GM18951 (cell line): ENCODE data around the gene FAM13B.
"Not testable (repeated sequence)": the region's sequence is repeated elsewhere in the genome, so short reads cannot be mapped to it uniquely, and the experiment has no call there.

Source experiments
- POLR2A ChIP-seq: IDR thresholded peaks from 4 replicates; pipeline ENCODE4 v1.6.1; 2011; ENCODE audit warnings: mild to moderate bottlenecking; ENCODE audit not compliant: insufficient read length, insufficient read depth; ENCODE audit errors: extremely low read depth
- in situ Hi-C: fragments of 300-500 bp; cut with MboI; formaldehyde crosslinking; loops from one replicate; pipeline ENCODE4 v1.12.0; 2022; ENCODE audit warnings: low sequenced_read_pairs, mixed read lengths, inconsistent platforms; ENCODE audit not compliant: unreplicated experiment

The FAM13B gene

DNA sequence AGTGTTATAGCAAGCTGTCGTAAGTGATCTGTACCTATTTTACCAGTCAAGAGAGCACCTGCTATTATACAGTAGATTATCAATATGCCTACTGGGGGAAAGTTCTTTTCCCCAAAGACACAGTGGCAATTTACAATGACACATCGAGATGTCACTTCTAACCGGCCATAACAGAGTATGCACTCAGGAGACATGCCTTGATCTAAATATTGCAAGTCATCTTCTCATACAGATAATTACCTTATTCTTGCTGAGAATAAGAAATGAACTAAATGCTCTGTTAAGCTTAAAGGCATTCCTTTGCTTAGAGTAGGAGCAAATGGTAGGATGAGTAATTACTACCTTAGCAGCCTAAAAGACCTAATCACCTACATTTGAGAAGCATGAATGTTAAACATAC is 72.1 kb downstream of the FAM13B start:
- TF ChIP-seq POLR2A: no peak
- in situ Hi-C loops: no loop called here

DNA sequence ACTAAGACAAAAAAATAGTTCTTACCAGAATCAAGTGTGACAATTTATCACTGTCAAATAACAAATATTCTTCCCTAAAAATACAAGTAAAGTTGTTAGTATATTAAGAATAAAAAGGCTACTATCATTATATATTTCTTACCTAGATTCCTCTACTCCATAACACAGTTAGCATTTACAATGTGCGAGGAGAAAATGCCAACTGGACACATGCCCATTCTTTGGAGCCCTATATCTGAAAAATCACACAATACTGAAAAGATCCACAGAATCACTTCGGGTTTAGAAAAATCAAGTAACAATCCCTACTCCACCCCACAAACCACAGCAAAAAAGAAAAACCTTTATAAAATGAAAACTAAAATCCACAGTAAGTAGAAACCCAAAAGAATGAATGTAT is 72.7 kb downstream of the FAM13B start:
- in situ Hi-C loops: no loop called here

DNA sequence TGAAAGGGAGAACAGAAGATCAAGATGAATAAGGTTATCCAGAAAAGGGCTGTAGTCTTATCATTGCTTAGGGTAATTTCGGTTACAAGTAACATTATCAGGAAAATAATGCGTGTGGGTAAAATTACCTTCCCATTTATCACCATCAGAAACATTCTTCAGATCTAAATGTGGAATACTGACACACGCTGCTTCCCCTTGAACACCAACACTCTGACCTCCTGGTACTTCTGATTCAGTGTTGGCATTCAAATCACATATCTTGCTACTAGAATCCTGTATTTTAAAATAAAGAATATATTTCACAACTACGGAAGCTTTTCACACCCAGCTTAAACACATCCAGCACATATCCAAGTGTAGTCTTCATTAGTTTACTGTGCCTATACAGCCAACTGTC is 73.4 kb downstream of the FAM13B start:
- TF ChIP-seq POLR2A: no peak
- in situ Hi-C loops: no loop called here

More for the DNA sequence above, 72.7 kb downstream of the FAM13B start:
- no peak for TF ChIP-seq POLR2A

DNA sequence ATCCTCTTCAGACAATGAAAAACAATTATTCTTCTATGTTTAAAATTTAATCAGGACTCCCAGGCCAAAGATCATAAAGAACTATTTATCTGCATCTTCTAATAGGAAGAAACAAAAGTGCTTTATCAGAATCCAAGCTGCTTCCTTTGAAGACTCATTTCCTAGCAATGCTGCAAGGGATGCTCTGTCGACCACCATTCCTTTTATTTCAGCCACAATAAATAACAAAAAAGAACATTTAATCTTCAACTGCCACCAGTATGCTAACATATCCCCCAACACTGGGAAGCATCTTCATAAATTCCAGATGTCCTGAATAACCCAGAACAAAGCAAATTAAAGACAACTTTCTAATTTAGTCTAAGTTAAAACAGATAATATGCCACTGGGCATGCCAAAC is 74.9 kb downstream of the FAM13B start:
- TF ChIP-seq POLR2A: no peak
- in situ Hi-C loops: no loop called here

DNA sequence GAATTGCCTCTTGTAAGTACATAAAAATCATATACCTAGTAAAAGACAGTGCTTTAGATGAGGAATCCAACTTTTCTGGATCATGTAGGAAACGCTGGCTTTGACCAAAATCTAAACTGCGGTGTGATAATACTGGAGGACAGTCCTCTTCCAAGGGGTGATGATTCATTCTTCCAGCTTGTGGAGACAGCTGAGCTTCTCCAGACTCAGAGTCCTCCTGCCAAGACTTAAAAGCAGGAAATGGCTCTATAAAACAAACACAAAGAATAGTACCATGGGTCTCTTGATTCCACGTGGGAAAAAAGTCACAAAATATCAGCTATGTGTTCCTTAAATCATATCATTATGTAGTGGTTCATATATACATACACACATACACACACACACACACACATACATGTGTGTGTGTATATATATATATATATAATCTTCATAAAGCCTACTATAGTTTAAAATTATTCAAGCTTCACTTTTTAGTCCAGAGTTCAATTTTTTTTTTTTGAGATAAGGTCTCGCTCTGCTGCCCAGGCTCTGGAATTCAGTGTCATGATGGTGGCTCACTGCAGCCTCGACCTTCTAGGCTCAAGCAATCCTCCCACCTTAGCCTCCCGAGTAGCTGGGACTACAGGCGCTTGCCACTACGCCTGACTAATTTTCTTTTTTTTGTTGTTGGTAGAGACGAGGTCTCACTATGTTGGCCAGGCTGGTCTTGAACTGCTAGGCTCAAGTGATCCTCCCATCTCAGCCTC is 78.6 kb downstream of the FAM13B start:
- in situ Hi-C loops: no loop called here
- TF ChIP-seq POLR2A: no peak

DNA sequence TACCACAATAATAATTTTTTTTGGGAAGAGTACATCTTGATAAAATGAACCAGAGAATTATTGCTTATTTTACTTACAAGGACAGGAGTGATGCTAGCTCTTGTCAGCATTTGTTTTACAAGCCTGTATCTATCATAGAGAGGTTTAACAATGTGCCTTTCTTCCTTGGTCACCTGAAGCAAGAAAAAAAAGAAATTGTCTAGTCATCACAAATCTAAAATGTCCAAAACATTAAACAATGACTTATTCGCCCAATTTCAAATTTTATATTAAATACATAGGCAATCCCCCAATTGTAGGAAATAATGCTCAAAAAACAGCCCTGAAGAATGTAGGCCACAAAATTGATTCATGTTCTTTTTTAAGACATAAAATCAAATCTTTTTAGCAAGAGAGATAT is 87.1 kb downstream of the FAM13B start:
- in situ Hi-C loops: no loop called here
- no peak for TF ChIP-seq POLR2A

GRCh38 chr5:137944280-137944679 is 88.6 kb downstream of the FAM13B start:
- in situ Hi-C loops: not testable (repeated sequence)

DNA sequence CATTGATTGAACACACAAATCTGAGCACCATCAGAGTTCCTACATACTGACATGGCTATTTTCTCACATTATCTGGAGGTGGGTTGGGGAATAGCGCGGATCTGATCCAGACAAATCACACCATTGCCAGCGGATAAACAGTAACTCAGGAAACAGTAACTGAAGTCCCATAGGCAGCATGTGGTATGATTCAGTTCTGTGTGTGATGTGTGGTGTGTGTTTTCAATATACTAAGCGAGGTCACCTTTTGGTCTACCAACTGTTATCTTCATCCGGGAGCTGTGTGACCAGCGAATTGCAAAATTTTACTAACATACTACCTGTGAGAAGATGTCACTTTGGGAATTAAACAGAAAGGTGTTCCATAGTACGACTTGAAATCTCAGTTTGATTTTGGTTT is 93.5 kb downstream of the FAM13B start:
- no peak for TF ChIP-seq POLR2A
- in situ Hi-C loops: no loop called here

DNA sequence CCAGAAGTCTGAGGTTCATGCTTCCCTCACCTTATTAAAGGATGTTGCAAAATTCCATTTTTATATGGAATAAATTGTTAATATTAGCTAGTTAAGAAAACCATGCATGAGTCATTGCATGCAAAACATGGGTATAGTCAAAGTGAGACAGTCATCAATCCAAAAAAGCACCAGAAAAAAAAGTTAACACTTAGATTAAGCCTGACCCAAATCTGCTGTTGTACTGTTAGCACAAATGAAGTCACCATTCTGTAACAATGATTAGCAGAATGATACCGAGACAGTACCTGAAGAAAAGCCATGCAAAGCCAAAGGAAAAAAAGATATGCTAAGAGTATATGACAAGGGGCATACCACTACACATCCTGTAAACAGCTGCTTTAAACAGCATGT is 94.1 kb downstream of the FAM13B start:
- in situ Hi-C loops: no loop called here
- TF ChIP-seq POLR2A: no peak

GRCh38 chr5:137937994-137938750 is 94.7 kb downstream of the FAM13B start:
- no peak for TF ChIP-seq POLR2A
- in situ Hi-C loops: no loop called here

DNA sequence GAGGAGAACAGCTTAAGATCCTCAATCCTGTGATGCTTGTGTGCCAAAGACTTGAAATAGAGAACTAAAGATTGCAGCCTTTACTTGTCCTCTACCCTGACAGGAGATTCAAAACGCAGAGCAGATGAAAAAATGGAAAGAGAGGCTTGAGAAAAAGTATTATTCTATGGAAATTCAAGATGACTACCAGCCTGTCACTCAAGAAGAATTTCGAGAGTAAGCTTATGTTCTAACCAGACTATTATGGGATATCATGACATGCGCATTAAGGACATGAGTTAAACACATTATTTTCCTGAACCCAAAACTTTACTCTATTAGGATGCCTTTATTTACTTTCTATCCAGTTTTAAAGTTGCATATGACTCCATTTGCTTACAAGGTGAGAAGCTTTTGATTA is 97.2 kb downstream of the FAM13B start:
- TF ChIP-seq POLR2A: no peak
- in situ Hi-C loops: no loop called here

DNA sequence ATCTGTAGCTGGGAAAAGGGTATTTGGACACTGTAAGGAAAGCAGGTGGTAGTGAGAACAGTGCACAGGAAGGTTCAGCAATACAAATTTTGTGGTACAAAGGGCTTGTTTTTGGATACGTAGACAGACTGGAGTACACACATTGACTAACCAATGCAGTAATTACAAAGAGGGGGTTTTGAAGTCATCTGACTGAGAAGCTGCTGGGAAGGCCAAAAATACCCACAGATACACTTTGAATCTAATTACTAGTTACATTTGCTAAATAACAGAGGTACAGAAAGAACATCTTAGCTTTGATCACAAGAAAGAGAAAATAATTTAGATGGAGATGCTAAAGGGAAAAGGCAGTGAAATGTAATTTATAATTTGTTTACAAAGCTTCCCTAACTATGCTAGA is 97.7 kb downstream of the FAM13B start:
- TF ChIP-seq POLR2A: no peak
- in situ Hi-C loops: no loop called here

DNA sequence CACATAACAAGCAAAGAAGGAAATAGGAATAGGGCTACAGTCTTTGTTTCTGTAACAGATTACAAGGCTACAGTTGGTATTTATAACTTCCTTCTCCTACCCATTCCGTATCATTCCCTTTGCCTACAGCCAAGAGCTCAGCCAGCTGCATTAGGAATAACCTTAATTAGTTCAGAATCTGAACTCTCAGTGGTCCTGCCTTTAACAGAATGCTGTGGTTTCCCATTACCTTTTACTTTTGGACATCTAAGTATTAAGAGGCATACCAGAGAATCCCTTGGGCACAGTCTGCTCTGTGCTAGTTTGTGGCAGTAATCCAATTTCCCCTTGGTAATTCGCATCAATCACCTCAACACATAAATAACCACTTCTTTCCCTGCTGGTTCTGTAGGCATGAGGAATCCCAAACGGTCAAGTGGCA is 99.4 kb downstream of the FAM13B start:
- TF ChIP-seq POLR2A: no peak
- in situ Hi-C loops: no loop called here

- no peak for TF ChIP-seq POLR2A
- in situ Hi-C loops: no loop called here
These were observed 100.1 kb downstream of the FAM13B start for GRCh38 chr5:137932800-137933199.
